A673 (cell line): ENCODE data around the gene SIVA1.

Experiments used
- EZH2 ChIP-seq: fragments of 200-600 bp; sonication (generic); IDR thresholded peaks from 2 replicates; pipeline ENCODE4 v1.6.1; 2017; ENCODE audit warnings: borderline replicate concordance, low read depth, mild to moderate bottlenecking, mixed read lengths, antibody characterized with exemption, low read length; ENCODE audit not compliant: poor library complexity, severe bottlenecking
- TF ChIP-seq, protein P1 (sequence below): fragments of 300-800, 200-600 bp; sonication (generic); conservative IDR thresholded peaks from 2 replicates; pipeline ENCODE4 v1.5.1; 2017; ENCODE audit warnings: low read depth, mild to moderate bottlenecking, antibody characterized with exemption, low read length, moderate library complexity, mixed read lengths

DNA sequence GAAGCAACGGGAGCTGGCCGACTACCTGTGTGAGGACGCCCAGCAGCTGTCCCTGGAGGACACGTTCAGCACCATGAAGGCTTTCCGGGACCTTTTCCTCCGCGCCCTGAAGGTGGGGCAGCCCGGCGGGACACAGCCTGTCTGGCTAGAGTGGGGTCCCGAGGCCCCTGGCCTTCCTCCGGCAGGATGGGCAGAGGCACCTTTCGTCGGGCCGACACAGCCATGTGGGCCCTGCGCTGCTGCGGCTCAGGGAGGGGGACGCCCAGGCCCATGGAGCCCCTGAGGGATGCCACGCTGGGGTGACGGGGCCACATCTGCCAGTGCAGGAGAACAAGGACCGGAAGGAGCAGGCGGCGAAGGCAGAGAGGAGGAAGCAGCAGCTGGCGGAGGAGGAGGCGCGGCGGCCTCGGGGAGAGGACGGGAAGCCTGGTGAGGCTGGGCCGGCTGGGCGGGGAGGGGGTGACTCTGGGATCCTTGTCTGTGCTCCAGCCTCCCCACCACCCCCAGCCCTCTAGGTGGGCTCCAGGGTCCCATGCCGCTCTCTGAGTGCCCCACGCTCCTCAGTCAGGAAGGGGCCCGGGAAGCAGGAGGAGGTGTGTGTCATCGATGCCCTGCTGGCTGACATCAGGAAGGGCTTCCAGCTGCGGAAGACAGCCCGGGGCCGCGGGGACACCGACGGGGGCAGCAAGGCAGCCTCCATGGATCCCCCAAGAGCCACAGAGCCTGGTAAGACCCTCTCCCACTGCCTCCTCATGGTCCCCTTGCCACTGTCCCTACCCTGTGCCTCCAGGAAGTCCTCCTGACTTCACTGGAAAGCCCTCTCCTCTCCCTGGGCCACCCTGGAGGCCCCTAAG, 39.8 kb upstream of the SIVA1 start:
- TF ChIP-seq, protein P1, sequence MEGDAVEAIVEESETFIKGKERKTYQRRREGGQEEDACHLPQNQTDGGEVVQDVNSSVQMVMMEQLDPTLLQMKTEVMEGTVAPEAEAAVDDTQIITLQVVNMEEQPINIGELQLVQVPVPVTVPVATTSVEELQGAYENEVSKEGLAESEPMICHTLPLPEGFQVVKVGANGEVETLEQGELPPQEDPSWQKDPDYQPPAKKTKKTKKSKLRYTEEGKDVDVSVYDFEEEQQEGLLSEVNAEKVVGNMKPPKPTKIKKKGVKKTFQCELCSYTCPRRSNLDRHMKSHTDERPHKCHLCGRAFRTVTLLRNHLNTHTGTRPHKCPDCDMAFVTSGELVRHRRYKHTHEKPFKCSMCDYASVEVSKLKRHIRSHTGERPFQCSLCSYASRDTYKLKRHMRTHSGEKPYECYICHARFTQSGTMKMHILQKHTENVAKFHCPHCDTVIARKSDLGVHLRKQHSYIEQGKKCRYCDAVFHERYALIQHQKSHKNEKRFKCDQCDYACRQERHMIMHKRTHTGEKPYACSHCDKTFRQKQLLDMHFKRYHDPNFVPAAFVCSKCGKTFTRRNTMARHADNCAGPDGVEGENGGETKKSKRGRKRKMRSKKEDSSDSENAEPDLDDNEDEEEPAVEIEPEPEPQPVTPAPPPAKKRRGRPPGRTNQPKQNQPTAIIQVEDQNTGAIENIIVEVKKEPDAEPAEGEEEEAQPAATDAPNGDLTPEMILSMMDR, result no peak
- TF ChIP-seq EZH2, result no peak
